Spinal cord (tissue), 10 donors: Measurements from ENCODE around the gene PTGES2. TPM values are rescaled to one million over a fixed set of nuclear protein-coding genes. Genes with fewer than 3 reads are reported as not detected.

ENCODE experiments used
- DNase-seq, 6 donors: peaks; one replicate each; pipeline versions ENCODE4 v3.0.0 to v3.0.0-alpha.2; 2013 to 2015; ENCODE audit warnings: low spot score in 6 of 6, low read depth in 4 of 6
- H3K27ac ChIP-seq: one replicate; pipeline ENCODE4 v1.5.1; 2013; ENCODE audit warnings: low read depth, low read length, control low read depth
- H3K27me3 ChIP-seq: one replicate; pipeline ENCODE4 v1.6.1; 2013; ENCODE audit warnings: low read length; ENCODE audit not compliant: control insufficient read depth, insufficient read depth
- H3K36me3 ChIP-seq: one replicate; pipeline ENCODE4 v1.6.1; 2013; ENCODE audit warnings: low read length; ENCODE audit not compliant: control insufficient read depth, insufficient read depth
- H3K4me1 ChIP-seq: one replicate; pipeline ENCODE4 v1.6.1; 2013; ENCODE audit warnings: low read length; ENCODE audit not compliant: control insufficient read depth, insufficient read depth
- H3K4me3 ChIP-seq: one replicate; pipeline ENCODE4 v1.5.1; 2013; ENCODE audit warnings: low read depth, low read length, control low read depth
- H3K9me3 ChIP-seq: one replicate; pipeline ENCODE4 v1.6.1; 2013; ENCODE audit warnings: low read length; ENCODE audit not compliant: control insufficient read depth, insufficient read depth
- WGBS: methylation state at CpG from one replicate; pipeline ENCODE4 v1.1.5; 2013; ENCODE audit warnings: missing lambda C conversion rate; ENCODE audit not compliant: insufficient coverage; 5-methylcytosine and 5-hydroxymethylcytosine counted together
- polyA plus RNA-seq, 2 donors: library from polyadenylated mRNA; unstranded; fragments of 120-200 nt; gene quantifications; one replicate each; pipeline ENCODE4 v1.2.1, GENCODE V29; 2013; ENCODE audit not compliant: insufficient read length in 2 of 2
- total RNA-seq, 2 donors: library from RNA; depleted of rRNA in 1 of 2; stranded (reverse); fragments of 120-200 nt in 1 of 2; fragments of >200 nt in 1 of 2; gene quantifications; one replicate each; pipeline versions ENCODE4 v1.2.3 to v1.2.4, GENCODE V29; 2013 to 2014
- donor health status: healthy.

Gene PTGES2
- total and polyA plus RNA-seq, 4 donors: 39.1 to 88.9 (median 62.9) TPM

DNA sequence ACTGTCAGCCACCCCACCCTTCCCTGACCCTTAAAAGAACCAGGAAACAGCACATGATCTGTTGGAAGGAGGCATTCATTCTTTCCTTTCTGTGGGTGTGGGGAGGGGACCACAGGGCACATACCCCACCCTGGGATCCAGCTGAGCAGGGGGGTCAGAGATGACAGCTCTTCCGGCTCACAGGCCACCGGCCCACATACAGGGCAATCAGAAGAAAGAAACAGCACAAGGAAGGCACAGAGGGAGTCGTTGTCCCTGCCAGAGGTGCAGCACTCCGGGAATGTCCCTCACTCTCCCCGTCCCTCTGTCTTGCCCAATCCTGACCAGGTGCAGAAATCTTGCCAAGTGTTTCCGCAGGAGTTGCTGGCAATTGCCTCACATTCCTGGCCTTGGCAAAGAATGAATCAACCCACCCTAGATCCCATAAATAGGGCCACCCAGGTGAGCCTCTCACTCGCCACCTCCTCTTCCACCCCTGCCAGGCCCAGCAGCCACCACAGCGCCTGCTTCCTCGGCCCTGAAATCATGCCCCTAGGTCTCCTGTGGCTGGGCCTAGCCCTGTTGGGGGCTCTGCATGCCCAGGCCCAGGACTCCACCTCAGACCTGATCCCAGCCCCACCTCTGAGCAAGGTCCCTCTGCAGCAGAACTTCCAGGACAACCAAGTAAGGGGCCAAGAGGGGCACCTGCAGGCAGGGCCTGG lies 21.6 kb upstream of the PTGES2 start, which contains the start of gene LCN2:
LCN2 (plus strand) TSS at position 453 of the 701 bp plus-strand sequence; CDS start at position 526, 73 bp downstream.
- Histone ChIP-seq H3K27ac (no peak within 1 kb of the TSS), H3K9me3 (no peaks in the 10 kb centered on the region), H3K27me3 (no peaks in the 10 kb centered on the region), H3K36me3 (no peaks in the 10 kb centered on the region), H3K4me1 (peaks cover 17% of the 10 kb centered on the region), H3K4me3 (no peak within 1 kb of the TSS)
- 65% methylated on average over 9 of the region's 9 CpGs for WGBS
- DNase-seq: no peak

GRCh38 chr9:128148509-128149000 lies 21.0 kb upstream of the PTGES2 start:
- Histone ChIP-seq H3K27ac (no peak overlapping the region), H3K4me3 (no peak overlapping the region), H3K9me3 (no peaks in the 10 kb centered on the region), H3K27me3 (no peaks in the 10 kb centered on the region), H3K4me1 (peaks cover 17% of the 10 kb centered on the region), H3K36me3 (no peaks in the 10 kb centered on the region)
- no peak for DNase-seq
- WGBS: 74% methylated on average over 2 of the region's 5 CpGs

- Histone ChIP-seq H3K27me3 (no peaks in the 10 kb centered on the region), H3K36me3 (no peaks in the 10 kb centered on the region), H3K9me3 (no peaks in the 10 kb centered on the region), H3K4me1 (peaks cover 17% of the 10 kb centered on the region), H3K27ac (no peak overlapping the region), H3K4me3 (no peak overlapping the region)
- DNase-seq: no peak
- WGBS: 86% methylated on average over 7 of the region's 8 CpGs
These were observed 19.1 kb upstream of the PTGES2 start for GRCh38 chr9:128146591-128147120.

GRCh38 chr9:128145951-128146351 lies 18.4 kb upstream of the PTGES2 start:
- Histone ChIP-seq H3K4me1 (peaks cover 17% of the 10 kb centered on the region), H3K36me3 (no peaks in the 10 kb centered on the region), H3K4me3 (no peak overlapping the region), H3K27me3 (no peaks in the 10 kb centered on the region), H3K27ac (no peak overlapping the region), H3K9me3 (no peaks in the 10 kb centered on the region)
- DNase-seq: no peak
- WGBS: 76% methylated on average over 13 of the region's 13 CpGs

DNA sequence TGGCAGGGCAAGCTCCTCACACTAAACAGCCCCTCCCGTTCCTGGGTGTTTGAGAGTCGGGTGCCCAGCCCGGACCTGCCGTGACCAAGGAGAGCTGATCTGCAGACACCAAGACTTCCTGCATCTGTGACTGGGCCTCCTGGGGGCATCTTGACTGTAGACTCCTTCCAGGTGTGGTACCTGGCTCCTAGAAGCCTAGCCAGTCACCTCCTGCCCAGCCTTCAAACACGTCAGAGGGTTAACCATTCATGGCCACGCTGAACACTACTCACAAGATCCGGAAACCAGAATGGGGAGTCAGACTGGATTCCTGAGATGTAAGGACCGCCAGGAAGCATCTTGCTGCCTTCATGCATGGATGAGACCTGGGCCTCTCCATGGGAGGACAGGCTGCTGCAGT lies 18.0 kb upstream of the PTGES2 start:
- Histone ChIP-seq H3K27ac (no peak overlapping the region), H3K4me1 (peaks cover 15% of the 10 kb centered on the region), H3K27me3 (no peaks in the 10 kb centered on the region), H3K4me3 (no peak overlapping the region), H3K9me3 (no peaks in the 10 kb centered on the region), H3K36me3 (no peaks in the 10 kb centered on the region)
- no peak for DNase-seq
- WGBS: 83% methylated on average over 8 of the region's 8 CpGs

DNA sequence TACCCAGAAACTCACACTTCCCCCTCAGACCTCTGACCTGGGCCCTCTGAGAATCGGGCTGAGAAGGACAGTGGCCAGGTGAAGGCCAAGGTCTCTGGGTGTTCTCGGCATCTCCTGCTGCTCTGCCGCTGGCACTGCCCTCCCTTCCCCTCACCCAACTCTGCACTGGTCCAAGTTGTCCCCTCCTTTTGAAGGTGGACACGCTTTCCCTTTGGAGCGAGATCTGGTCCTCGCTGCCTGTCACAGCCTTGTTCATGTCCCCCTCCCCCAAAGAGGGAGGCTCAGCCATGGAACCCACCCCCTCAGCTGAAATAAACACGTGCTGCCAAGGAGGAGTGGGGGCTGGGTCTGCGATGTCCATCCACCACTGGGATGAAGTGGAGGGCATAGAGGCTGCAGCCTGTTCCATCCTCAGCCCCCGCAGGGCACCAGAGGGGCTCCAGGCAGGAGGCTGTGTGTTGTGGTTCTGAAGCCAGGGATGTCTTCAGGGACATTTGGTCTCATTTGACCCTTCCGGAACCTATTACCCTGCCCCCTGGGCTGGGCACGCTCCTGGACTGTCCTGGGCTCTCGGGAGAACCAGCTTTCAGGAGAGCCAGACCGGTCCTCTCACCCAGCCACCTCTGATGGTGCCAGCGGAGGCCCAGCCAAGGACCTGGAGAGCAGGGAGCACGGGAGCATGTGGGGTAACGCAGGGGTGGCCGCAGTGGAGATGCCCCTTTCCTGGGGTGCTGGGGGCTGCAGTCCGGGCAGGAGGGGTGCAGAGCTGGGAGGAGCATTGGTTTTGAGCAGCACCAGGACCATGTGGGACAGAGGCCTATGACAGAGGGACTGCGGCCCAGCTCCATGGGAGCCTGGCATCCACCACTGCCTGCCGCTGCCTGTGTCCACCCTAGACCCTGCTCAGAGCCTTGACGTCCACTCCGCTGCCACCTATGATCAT lies 17.0 kb upstream of the PTGES2 start:
- 90% methylated on average over 17 of the region's 22 CpGs for WGBS
- DNase-seq: no peak

DNA sequence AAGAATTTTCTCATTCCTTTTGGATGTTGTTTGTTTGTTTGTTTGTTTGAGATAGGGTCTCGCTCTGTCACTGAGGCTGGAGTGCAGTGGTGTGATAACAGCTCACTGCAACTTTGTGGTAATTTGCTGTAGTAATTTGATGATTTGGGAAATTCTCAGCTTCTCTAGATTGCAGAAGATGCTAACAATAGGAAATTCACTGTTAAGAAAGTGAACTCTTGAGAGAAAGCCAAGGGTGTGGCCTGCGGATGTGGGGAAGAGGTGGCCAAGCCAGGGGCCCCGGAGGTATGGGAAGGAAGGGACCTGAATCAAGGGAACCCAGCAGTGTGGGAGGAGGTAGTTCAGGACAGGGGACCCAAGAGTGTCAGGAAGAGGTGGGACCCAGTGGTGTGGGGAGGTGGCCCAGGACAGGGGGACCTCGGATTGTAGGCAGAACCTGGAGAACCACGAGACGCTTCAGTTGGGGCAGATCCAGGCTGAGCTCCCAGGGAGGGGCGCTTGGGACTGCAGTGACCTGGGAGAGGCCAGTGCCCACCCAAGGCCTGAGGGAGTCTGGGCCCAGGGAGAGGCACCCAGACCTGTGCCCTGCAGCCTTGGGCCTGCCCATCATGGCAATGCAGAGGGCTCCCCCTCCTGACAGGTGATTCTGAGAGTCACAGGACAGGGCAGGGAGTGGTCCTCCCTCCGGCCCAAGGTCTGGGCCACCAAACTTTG lies 16.2 kb upstream of the PTGES2 start:
- Histone ChIP-seq H3K27ac (no peak overlapping the region), H3K4me3 (no peak overlapping the region), H3K36me3 (no peaks in the 10 kb centered on the region), H3K4me1 (peaks cover 6% of the 10 kb centered on the region), H3K27me3 (no peaks in the 10 kb centered on the region), H3K9me3 (no peaks in the 10 kb centered on the region)
- DNase-seq: no peak
- WGBS: 90% methylated on average over 7 of the region's 8 CpGs

More for the DNA sequence above, 17.0 kb upstream of the PTGES2 start:
- H3K36me3 ChIP-seq: no peaks in the 10 kb centered on the region
- H3K4me3 ChIP-seq: no peak overlapping the region
- H3K27ac ChIP-seq: no peak overlapping the region
- H3K4me1 ChIP-seq: peaks cover 13% of the 10 kb centered on the region
- no peaks in the 10 kb centered on the region for H3K9me3 ChIP-seq
- no peaks in the 10 kb centered on the region for H3K27me3 ChIP-seq

DNA sequence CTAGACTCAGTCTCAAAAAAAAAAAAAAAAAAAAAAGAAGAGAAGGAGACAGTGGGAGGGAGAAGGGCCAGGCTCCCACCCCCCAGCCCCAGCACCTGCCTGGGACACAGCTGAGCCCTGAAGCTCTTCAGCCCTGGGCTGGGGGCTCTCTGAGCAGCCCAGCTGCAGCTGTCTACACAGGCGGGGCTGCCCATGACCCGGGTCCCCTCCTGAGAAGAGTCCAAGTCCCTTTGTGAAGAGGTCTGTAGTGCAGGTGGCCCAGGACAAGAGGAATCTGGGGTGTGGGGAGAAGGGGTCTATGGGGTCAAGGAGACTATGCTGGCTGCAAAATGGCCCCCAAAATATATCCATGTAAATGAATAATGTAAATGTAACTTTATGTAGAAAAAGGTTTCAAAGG lies 15.1 kb upstream of the PTGES2 start:
- H3K27ac ChIP-seq: no peak overlapping the region
- no peak for DNase-seq

GRCh38 chr9:128142061-128142460 lies 14.5 kb upstream of the PTGES2 start:
- H3K27ac ChIP-seq: no peak overlapping the region
- H3K9me3 ChIP-seq: no peaks in the 10 kb centered on the region
- no peaks in the 10 kb centered on the region for H3K27me3 ChIP-seq
- no peak overlapping the region for H3K4me3 ChIP-seq
- no peaks in the 10 kb centered on the region for H3K36me3 ChIP-seq
- no peaks in the 10 kb centered on the region for H3K4me1 ChIP-seq
- no peak for DNase-seq
- 86% methylated on average over 4 of the region's 4 CpGs for WGBS

More for the DNA sequence above, 15.1 kb upstream of the PTGES2 start:
- Histone ChIP-seq H3K27me3 (no peaks in the 10 kb centered on the region), H3K9me3 (no peaks in the 10 kb centered on the region), H3K4me3 (no peak overlapping the region), H3K36me3 (no peaks in the 10 kb centered on the region), H3K4me1 (no peaks in the 10 kb centered on the region)
- WGBS: 88% methylated on average over 1 of the region's 2 CpGs
